GM12864 (cell line): ENCODE measurements around the gene ZC3H18.

Experiments used
- DNase-seq: peaks from one replicate; pipeline ENCODE4 v3.0.0-alpha.2; 2011; ENCODE audit warnings: low read depth
- H3K4me3 ChIP-seq: 2 replicates; pipeline ENCODE4 v1.5.1; 2011; ENCODE audit warnings: mild to moderate bottlenecking, low read depth, low read length, control low read depth
- TF ChIP-seq, protein P1 (sequence below): IDR thresholded peaks from 2 replicates; pipeline ENCODE4 v1.5.1; 2011; ENCODE audit warnings: low read depth, mild to moderate bottlenecking, moderate library complexity, low read length, control low read depth, inconsistent platforms; ENCODE audit errors: missing control alignments

Gene ZC3H18

DNA sequence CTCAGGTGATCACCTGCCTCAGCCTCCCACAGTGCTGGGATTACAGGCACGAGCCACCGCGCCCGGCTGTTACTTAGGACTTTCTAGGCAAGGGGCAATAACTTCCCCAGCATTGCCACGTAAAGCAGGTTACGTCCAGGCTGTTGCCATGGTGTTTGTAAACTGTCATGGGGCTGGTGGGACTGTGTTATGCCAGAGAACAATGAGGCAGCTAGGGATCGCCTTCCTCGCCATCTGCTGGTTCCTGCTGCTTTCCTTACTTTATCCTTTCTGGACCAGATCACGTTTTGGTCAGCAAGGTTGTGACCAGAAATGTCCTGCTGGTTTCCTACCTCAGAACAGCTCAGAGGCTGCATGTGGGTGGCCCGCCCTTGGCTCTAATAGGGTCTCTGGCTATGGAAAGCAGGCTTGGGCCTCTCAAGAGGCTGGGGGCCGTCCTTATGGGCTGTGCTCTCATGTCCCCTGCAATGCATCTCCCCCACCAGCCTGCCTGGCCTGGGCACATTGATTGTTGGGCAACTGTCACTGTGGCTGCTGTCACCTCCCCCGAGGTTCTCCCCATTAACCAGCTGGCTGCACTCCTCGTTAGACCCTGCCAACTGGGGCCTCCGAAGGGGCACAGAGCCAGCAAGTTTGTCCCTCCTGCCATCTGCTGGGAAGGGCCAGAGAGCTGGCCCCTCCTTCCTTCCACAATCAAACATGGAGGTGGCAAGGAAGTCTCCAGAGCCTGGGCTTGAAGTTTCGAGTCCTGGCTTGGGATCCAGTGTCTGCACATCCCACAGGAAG is 28.2 kb upstream of the ZC3H18 start:
- TF ChIP-seq, protein P1, sequence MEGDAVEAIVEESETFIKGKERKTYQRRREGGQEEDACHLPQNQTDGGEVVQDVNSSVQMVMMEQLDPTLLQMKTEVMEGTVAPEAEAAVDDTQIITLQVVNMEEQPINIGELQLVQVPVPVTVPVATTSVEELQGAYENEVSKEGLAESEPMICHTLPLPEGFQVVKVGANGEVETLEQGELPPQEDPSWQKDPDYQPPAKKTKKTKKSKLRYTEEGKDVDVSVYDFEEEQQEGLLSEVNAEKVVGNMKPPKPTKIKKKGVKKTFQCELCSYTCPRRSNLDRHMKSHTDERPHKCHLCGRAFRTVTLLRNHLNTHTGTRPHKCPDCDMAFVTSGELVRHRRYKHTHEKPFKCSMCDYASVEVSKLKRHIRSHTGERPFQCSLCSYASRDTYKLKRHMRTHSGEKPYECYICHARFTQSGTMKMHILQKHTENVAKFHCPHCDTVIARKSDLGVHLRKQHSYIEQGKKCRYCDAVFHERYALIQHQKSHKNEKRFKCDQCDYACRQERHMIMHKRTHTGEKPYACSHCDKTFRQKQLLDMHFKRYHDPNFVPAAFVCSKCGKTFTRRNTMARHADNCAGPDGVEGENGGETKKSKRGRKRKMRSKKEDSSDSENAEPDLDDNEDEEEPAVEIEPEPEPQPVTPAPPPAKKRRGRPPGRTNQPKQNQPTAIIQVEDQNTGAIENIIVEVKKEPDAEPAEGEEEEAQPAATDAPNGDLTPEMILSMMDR, result no peak
- H3K4me3 ChIP-seq, result no peak overlapping the region
- DNase-seq, result no peak

DNA sequence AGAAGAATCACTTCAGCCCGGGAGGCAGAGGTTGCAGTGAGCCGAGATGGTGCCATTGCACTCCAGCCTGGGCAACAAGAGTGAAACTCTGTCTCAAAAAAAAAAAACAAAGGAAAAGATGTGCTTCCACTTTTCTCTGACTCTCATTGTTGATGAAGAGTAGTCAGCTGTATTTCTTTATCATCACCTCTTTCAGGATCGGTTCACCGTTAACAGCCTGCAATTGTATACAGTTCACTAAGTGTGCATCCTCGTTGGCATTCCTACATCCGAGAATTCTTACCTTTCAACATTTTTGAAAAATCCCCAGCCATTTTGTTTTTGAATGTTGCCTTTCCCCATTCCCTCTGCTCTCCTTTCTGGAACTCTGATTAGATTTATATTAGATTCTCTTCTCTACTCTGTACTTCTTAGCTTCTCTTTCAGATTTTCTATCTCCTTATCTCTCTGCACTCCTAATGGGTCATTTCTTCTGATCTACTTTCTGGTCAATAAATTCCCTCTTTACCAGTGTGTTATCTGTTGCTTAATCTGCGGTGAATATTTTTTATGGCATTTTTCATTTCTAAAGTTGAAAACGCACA is 26.9 kb upstream of the ZC3H18 start:
- TF ChIP-seq, protein P1, result no peak
- H3K4me3 ChIP-seq, result no peak overlapping the region
- DNase-seq, result no peak

DNA sequence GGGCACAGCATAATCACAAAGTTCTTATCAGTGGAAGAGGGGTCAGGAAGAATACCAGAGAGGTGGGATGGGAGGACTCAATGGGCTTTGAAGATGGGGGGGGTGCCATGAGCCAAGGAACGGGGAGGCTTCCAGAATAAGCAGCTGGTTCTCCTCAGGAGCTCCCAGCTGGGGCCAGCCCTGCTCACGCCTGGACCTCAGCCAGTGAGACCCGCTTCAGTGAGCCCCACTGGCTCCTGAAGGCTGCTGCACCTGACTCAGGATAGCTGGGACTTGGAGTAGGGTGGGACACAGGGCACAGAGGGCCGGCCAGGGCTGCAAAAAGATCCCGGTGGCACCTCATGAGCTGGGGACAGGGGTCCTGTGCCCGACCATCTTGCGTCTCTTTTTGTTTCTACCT is 24.4 kb upstream of the ZC3H18 start:
- DNase-seq, result no peak
- TF ChIP-seq, protein P1, result no peak
- no peak overlapping the region for H3K4me3 ChIP-seq

DNA sequence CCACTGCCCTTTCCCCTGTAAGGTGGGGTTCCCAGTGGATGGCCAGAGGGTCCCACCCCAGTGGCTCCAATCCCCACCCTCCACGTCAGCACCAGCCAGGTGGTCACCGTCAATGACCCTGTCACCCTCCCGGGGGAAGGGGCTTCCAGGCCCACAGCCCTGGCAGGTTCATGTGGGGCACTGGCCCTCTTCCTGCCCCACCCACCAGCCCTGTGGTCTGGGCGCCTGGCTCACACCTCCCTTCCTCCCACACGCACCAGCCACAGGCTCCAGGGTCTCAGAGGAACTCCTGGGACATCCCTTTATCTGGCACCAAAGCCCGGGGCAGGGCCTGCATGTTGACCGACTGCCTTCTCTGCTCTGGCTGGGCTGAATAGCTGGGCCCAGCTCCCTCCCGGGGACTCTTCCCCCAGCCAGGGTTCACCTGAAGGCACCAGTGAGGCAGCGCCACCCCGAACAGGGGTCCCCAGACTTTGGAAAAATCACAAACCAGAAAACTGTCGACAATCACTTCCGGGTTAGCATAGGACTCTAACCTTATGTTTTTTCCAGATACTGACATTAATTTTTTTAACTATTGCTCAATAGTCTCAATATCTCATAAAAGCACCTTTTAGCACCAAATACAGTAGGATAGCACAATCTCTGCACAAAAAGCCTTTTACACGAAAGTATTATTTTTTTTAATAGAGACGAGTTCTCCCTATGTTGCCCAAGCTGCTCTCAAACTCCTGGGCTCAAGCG is 21.9 kb upstream of the ZC3H18 start:
- DNase-seq, result no peak
- TF ChIP-seq, protein P1, result no peak

DNA sequence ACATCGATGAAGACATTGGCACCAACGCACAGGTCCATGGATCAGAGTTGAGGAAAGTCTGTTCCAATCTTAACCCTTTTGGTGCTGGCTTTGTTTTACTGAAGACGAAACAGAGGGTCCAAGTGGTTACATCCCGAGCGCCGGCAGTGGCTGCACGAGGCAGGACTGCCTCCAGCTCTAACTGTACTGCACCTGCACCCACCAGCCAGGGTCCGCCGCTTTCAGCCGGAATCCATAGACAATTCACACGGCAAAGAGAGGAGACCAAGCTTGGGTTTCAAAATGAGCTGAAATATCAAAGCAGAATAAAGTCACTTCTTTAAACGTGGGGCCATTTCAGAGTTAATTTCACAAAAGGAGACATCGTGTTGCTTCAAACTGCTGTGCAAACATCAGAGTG is 21.2 kb upstream of the ZC3H18 start:
- H3K4me3 ChIP-seq, result no peak overlapping the region
- DNase-seq, result no peak
- TF ChIP-seq, protein P1, result no peak

More for the DNA sequence above, 21.9 kb upstream of the ZC3H18 start:
- H3K4me3 ChIP-seq, result no peak overlapping the region

DNA sequence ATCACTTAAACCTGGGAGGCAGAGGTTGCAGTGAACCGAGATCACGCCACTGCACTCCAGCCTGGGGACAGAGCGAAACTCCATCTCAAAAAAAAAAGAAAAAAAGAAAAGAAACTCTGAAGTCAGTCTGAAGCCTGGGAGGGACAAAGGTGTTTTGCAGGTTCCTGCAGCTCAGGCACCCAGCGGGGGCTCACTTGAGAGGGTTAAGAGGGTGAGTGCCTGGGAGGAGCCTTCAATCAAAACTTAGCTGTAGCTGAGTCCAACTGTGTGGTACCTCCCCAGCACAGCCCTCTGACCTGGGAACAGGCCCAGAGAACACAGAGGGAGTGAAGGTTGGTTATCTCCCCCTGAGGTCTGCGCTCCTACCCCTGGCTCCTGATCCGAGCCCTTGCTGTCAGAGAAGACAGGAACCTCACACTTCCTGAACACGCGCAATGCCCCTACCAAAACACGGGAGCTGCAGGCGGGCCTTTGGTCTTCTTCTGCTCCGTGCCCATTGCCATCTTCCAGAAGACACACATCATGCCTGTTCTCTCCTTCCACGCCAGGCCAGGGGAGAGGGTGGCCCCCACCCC is 20.4 kb upstream of the ZC3H18 start:
- H3K4me3 ChIP-seq, result no peak overlapping the region
- TF ChIP-seq, protein P1, result no peak
- DNase-seq, result no peak
